Measurements from ENCODE around the gene TSC2.

TSC2 gene

GRCh38 chr16:2026461-2027023, 21.2 kb upstream of the TSC2 start, which contains the start of gene NHERF2:
Gene NHERF2, plus strand, starts transcription at chr16:2026902. Its CDS starts 104 bp downstream, at chr16:2027006.
- in situ Hi-C loops (cut with MboI; ENCODE audit: low pct_unique_long_range_greater_than_20kb, low sequenced_read_pairs, unreplicated experiment) = no loop called here
- no peak for TF ChIP-seq CTCF (IDR thresholded peaks at IDR 0.05; ENCODE audit: extremely low read depth, insufficient read depth, missing control alignments)
- DNase-seq (ENCODE audit: low spot score) = peak; percentile 71

- no peak for DNase-seq (ENCODE audit: low spot score)
- TF ChIP-seq CTCF (IDR thresholded peaks at IDR 0.05; ENCODE audit: extremely low read depth, insufficient read depth, missing control alignments) = no peak
- in situ Hi-C loops (cut with MboI; ENCODE audit: low pct_unique_long_range_greater_than_20kb, low sequenced_read_pairs, unreplicated experiment) = no loop called here
Observed at GRCh38 chr16:2027024-2028010, 20.5 kb upstream of the TSC2 start.

GRCh38 chr16:2028146-2028545, 19.6 kb upstream of the TSC2 start:
- in situ Hi-C loops (cut with MboI; ENCODE audit: low pct_unique_long_range_greater_than_20kb, low sequenced_read_pairs, unreplicated experiment) = no loop called here
- TF ChIP-seq CTCF (IDR thresholded peaks at IDR 0.05; ENCODE audit: extremely low read depth, insufficient read depth, missing control alignments) = no peak
- no peak for DNase-seq (ENCODE audit: low spot score)

GRCh38 chr16:2028620-2029220, 19.1 kb upstream of the TSC2 start:
- in situ Hi-C loops (cut with MboI; ENCODE audit: low pct_unique_long_range_greater_than_20kb, low sequenced_read_pairs, unreplicated experiment) = no loop called here
- no peak for DNase-seq (ENCODE audit: low spot score)
- no peak for TF ChIP-seq CTCF (IDR thresholded peaks at IDR 0.05; ENCODE audit: extremely low read depth, insufficient read depth, missing control alignments)

- no peak for DNase-seq (ENCODE audit: low spot score)
- in situ Hi-C loops (cut with MboI; ENCODE audit: low pct_unique_long_range_greater_than_20kb, low sequenced_read_pairs, unreplicated experiment) = no loop called here
- TF ChIP-seq CTCF (IDR thresholded peaks at IDR 0.05; ENCODE audit: extremely low read depth, insufficient read depth, missing control alignments) = no peak
Observed at GRCh38 chr16:2029350-2029749, 18.4 kb upstream of the TSC2 start.

GRCh38 chr16:2030036-2030435, 17.7 kb upstream of the TSC2 start:
- no peak for TF ChIP-seq CTCF (IDR thresholded peaks at IDR 0.05; ENCODE audit: extremely low read depth, insufficient read depth, missing control alignments)
- in situ Hi-C loops (cut with MboI; ENCODE audit: low pct_unique_long_range_greater_than_20kb, low sequenced_read_pairs, unreplicated experiment) = no loop called here
- DNase-seq (ENCODE audit: low spot score) = no peak

Data from GM13977 (cell line).